ENCODE measurements around the gene PGA4.

Gene PGA4

DNA sequence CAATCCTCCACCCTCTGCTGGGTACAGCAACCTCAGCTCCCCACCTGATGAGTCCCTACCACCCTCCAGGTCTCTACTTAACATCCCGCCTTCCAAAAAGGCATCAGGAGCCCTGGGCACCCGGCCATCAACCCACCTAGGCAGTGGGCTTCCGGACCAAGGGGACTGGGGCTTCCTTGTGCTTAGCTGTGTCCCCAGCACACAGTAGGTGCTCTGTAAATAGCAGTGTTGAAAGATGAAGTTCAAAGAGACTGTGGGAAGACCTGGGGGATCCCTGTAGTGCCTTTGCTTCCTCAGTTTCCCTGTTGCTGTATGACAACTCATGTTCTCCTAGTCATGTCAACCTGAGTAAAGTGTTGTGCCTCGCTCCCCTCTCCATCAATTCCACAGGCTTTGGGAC is 51.9 kb downstream of the PGA4 start:
- Histone ChIP-seq H3K9me3 (ENCODE audit: insufficient read depth, low read depth, low read length) (no peaks in the 10 kb centered on the region), H3K27ac (ENCODE audit: low read length) (no peak overlapping the region), H3K4me1 (ENCODE audit: insufficient read depth, low read length) (no peaks in the 10 kb centered on the region), H3K9ac (ENCODE audit: low read depth, low read length) (no peak overlapping the region), H3K27me3 (ENCODE audit: insufficient read depth, low read length) (0 out of 2 replicates have a peak, but pooled peaks cover 4% of the 10 kb centered on the region), H3K4me3 (ENCODE audit: low read length) (no peak overlapping the region), H3K36me3 (ENCODE audit: insufficient read depth, low read depth, low read length) (peaks cover 22% of the 10 kb centered on the region)

DNA sequence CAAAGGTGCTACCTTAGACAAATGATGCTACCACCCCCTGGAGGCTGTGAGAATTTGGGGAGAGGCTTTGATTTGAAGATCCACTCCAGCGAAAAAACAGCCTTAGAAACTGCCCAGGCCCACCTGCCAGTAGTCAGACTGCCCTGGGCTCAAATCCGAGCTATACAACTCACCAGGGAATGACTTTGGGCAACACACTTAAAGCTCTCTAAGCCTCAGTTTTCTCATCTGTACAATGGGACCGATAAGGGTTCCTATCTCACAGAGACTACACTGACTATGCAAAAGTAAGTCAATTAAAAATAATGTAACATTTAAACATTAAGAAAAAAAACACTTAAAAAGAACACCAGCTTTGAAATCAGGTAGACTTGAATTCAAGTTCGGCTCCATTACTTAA is 53.0 kb downstream of the PGA4 start:
- H3K36me3 ChIP-seq (ENCODE audit: insufficient read depth, low read depth, low read length), result peaks cover 23% of the 10 kb centered on the region
- peaks cover 4% of the 10 kb centered on the region for H3K4me1 ChIP-seq (ENCODE audit: insufficient read depth, low read length)
- H3K27me3 ChIP-seq (ENCODE audit: insufficient read depth, low read length), result 0 out of 2 replicates have a peak, but pooled peaks cover 4% of the 10 kb centered on the region

DNA sequence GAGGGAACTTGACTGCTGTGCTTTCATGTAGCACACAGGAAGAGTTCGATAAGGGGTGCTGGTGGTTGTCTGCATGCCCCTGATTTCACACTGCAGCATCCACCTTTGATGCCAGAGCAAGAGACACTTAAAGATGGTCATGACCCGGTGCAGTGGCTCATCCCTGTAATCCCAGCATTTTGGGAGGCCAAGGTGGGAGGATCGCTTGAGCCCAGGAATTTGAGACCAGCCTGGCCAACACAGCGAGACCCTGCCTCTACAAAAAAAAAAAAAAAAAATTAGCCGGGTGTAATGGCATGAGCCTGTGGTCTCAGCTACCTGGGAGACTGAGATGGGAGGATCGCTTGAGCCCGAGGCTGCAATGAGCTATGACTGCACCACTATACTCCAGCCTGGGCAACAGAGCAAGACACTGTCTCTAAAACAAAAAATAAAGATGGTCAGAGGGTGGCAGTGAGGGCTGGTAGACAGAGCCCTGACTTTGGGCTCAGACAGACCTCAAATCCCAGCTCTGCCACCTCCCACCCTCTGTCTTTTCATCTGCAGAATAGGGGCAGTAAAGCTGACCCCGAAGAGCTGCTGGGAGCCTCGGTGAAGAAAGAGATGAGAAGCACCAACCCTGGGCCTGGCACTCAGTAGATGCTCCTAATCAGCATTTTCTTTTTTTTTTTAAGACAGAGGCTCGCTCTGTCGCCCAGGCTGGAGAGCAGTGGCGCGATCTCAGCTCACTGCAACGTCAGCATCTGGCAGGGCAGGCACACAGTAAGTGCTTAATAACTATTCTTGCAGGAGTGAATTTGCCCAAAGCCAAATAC is 55.2 kb downstream of the PGA4 start:
- Histone ChIP-seq H3K27me3 (ENCODE audit: insufficient read depth, low read length) (peaks cover 11% of the 10 kb centered on the region), H3K4me3 (ENCODE audit: low read length) (no peak overlapping the region), H3K27ac (ENCODE audit: low read length) (no peak overlapping the region), H3K4me1 (ENCODE audit: insufficient read depth, low read length) (peaks cover 14% of the 10 kb centered on the region), H3K9me3 (ENCODE audit: insufficient read depth, low read depth, low read length) (no peaks in the 10 kb centered on the region), H3K36me3 (ENCODE audit: insufficient read depth, low read depth, low read length) (peaks cover 21% of the 10 kb centered on the region; the same call in 1 of the 2 replicates), H3K9ac (ENCODE audit: low read depth, low read length) (no peak overlapping the region)

More for the DNA sequence above, 53.0 kb downstream of the PGA4 start:
- H3K9me3 ChIP-seq (ENCODE audit: insufficient read depth, low read depth, low read length), result no peaks in the 10 kb centered on the region
- no peak overlapping the region for H3K4me3 ChIP-seq (ENCODE audit: low read length)
- H3K27ac ChIP-seq (ENCODE audit: low read length), result no peak overlapping the region
- H3K9ac ChIP-seq (ENCODE audit: low read depth, low read length), result no peak overlapping the region

DNA sequence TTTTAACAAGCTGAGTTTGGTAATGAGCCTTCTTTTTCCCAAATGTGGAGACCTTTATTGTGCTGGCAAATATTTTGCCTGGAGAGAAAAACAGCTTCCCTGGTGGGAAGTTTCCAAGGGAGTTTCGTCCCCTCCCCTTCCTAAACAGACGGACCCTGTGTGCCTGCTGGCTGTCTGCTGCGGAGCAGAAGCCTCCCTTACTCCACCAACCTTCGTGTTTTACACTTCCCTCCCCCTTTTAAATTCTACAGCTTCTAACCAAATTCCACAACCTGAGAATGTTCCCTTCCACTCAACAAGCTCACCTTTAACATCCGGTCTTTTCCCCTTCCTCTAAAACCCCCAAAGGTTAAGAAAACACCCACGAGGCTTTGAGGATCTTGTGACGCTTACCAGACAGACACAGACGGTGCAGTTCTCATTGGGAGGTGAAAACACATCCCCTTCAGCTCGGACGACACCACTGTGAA is 55.9 kb downstream of the PGA4 start:
- peaks cover 21% of the 10 kb centered on the region; the same call in 1 of the 2 replicates for H3K36me3 ChIP-seq (ENCODE audit: insufficient read depth, low read depth, low read length)
- H3K27ac ChIP-seq (ENCODE audit: low read length), result no peak overlapping the region

DNA sequence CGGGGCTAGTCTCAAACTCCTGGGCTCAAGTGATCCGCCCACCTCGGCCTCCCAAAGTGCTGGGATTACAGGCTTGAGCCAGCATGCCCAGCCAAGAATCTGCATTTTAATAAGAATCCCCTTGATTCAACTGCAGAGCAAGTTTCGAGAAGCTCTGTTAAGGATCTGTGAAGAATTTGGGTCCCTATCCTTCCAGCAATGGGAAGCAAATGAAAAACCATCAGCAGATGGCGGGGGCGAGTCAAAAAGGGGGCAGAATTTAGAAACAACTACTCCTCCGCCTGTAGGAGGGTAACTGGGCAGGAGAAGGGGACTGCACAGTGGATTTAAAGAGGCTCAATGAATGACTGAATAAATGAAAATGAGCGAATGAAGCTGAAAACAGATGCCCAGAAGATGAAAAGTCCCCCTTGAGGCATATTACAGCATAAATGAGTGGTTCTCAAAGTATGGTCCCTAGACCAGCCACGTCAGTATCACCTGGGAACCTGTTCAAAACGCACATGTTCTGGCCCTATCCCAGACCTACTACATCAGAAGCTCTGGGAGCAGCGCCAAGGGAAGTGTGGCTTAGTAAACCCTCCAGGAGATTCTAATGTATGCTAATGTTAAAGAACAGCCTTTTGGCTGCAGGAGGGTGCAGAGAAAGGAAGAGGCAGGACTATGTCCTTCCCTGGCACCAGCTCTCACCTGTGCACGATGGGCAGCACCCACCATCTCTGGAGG is 58.0 kb downstream of the PGA4 start:
- H3K27ac ChIP-seq (ENCODE audit: low read length), result no peak overlapping the region
- H3K27me3 ChIP-seq (ENCODE audit: insufficient read depth, low read length), result peaks cover 18% of the 10 kb centered on the region
- no peak overlapping the region for H3K9ac ChIP-seq (ENCODE audit: low read depth, low read length)
- peaks cover 14% of the 10 kb centered on the region for H3K4me1 ChIP-seq (ENCODE audit: insufficient read depth, low read length)
- no peak overlapping the region for H3K4me3 ChIP-seq (ENCODE audit: low read length)
- H3K9me3 ChIP-seq (ENCODE audit: insufficient read depth, low read depth, low read length), result no peaks in the 10 kb centered on the region
- H3K36me3 ChIP-seq (ENCODE audit: insufficient read depth, low read depth, low read length), result peaks cover 32% of the 10 kb centered on the region

More for the DNA sequence above, 55.9 kb downstream of the PGA4 start:
- no peak overlapping the region for H3K4me3 ChIP-seq (ENCODE audit: low read length)
- no peaks in the 10 kb centered on the region for H3K9me3 ChIP-seq (ENCODE audit: insufficient read depth, low read depth, low read length)
- peaks cover 14% of the 10 kb centered on the region for H3K4me1 ChIP-seq (ENCODE audit: insufficient read depth, low read length)
- H3K9ac ChIP-seq (ENCODE audit: low read depth, low read length), result no peak overlapping the region
- peaks cover 17% of the 10 kb centered on the region for H3K27me3 ChIP-seq (ENCODE audit: insufficient read depth, low read length)

DNA sequence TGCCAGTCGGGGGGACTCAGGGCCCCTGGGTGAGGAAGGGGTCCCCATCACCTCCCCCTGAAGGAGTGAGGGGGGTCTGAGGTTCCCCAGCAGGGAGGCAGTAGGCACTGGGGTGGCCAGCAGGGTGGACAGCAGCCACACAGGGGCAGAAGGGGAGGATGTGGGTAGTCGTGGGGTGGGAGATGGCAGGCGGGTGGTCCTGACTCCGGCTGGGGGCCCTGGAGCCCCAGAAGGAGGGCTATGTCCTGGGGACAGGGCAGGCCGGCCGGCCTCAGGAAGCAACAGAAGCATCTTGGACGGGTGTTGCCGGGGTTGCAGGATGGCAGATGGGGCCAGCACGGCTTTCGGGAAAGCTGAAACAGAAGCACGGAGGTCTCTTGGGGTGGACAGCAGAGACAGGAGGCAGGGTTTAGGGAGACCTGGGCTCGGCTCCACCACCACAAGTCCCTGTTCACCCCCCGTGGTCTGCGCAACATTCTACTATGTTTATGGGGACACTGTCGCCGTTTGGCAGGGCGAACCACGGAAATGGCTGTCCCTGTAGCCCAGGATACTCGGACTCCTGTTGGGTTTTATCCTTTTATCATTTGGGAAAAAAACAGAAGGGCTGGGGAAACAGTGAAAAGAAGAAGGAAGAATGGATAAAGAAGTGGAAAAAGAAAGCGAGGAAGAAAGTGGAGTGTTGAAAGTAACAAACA is 58.9 kb downstream of the PGA4 start:
- Histone ChIP-seq H3K9ac (ENCODE audit: low read depth, low read length) (no peak overlapping the region), H3K4me1 (ENCODE audit: insufficient read depth, low read length) (peaks cover 14% of the 10 kb centered on the region), H3K4me3 (ENCODE audit: low read length) (no peak overlapping the region), H3K27ac (ENCODE audit: low read length) (no peak overlapping the region), H3K9me3 (ENCODE audit: insufficient read depth, low read depth, low read length) (no peaks in the 10 kb centered on the region), H3K36me3 (ENCODE audit: insufficient read depth, low read depth, low read length) (peaks cover 35% of the 10 kb centered on the region), H3K27me3 (ENCODE audit: insufficient read depth, low read length) (peaks cover 18% of the 10 kb centered on the region)

All from iPS-20b (cell line).